Activated gamma-delta T cell treated with Interleukin-2 at 50 U/mL for 16 hours (primary cell): ENCODE measurements around the gene POLN.

Experiments
- DNase-seq: peaks from one replicate; pipeline ENCODE4 v3.0.0-alpha.2; 2020

Gene POLN

GRCh38 chr4:2155246-2155645 is 86.7 kb downstream of the POLN start:
- no peak for DNase-seq

- no peak for DNase-seq
Measured at GRCh38 chr4:2154215-2154740, 87.6 kb downstream of the POLN start.

- DNase-seq: no peak
Measured at GRCh38 chr4:2151544-2151943, 90.4 kb downstream of the POLN start.

GRCh38 chr4:2150076-2150475 is 91.8 kb downstream of the POLN start:
- no peak for DNase-seq

- no peak for DNase-seq
Measured at GRCh38 chr4:2142630-2143427, 99.1 kb downstream of the POLN start.

GRCh38 chr4:2141762-2142451 is 100.0 kb downstream of the POLN start:
- DNase-seq: no peak

- DNase-seq: no peak
Measured at GRCh38 chr4:2141022-2141761, 100.7 kb downstream of the POLN start.

- DNase-seq: no peak
Measured at GRCh38 chr4:2138846-2139500, 102.9 kb downstream of the POLN start.

GRCh38 chr4:2136726-2137125 is 105.2 kb downstream of the POLN start:
- DNase-seq: no peak

- peak; percentile 10 for DNase-seq
Measured at GRCh38 chr4:2135083-2135482, 106.8 kb downstream of the POLN start.

GRCh38 chr4:2132438-2132837 is 109.5 kb downstream of the POLN start:
- DNase-seq: no peak

GRCh38 chr4:2127609-2128332 is 114.2 kb downstream of the POLN start:
- DNase-seq: no peak

GRCh38 chr4:2126309-2127043 is 115.4 kb downstream of the POLN start:
- DNase-seq: no peak

GRCh38 chr4:2125831-2126230 is 116.1 kb downstream of the POLN start:
- no peak for DNase-seq

GRCh38 chr4:2125023-2125422 is 116.9 kb downstream of the POLN start:
- DNase-seq: no peak

- no peak for DNase-seq
Measured at GRCh38 chr4:2116687-2117400, 125.1 kb downstream of the POLN start.

- no peak for DNase-seq
Measured at GRCh38 chr4:2105559-2105958, 136.4 kb downstream of the POLN start.

- DNase-seq: no peak
Measured at GRCh38 chr4:2104556-2105345, 137.2 kb downstream of the POLN start.

GRCh38 chr4:2103843-2104547 is 137.9 kb downstream of the POLN start:
- DNase-seq: no peak
